GM12878 (cell line): ENCODE results near the gene SMAD4.
"Not testable (repeated sequence)": the region's sequence is repeated elsewhere in the genome, so short reads cannot be mapped to it uniquely, and the experiment has no call there.

ENCODE experiments used
- CBX3 ChIP-seq: fragments of 200-600 bp; sonication (generic); IDR thresholded peaks from 2 replicates; pipeline ENCODE4 v1.6.1; 2016; ENCODE audit warnings: low read depth, borderline replicate concordance
- ETV6 ChIP-seq, 2 experiments: fragments of 450-650 bp in 1 of 2; IDR thresholded peaks in 1 of 2; conservative IDR thresholded peaks in 1 of 2; 2 replicates each; pipeline ENCODE4 v1.6.1; 2014; ENCODE audit warnings: antibody characterized with exemption in 1 of 2, borderline replicate concordance in 1 of 2, low read depth in 1 of 2, mild to moderate bottlenecking in 1 of 2, moderate library complexity in 1 of 2
- EZH2 ChIP-seq: IDR thresholded peaks from 2 replicates; pipeline ENCODE4 v1.6.1; 2012; ENCODE audit warnings: low read depth, mild to moderate bottlenecking, control low read depth, inconsistent platforms, low read length, borderline replicate concordance; ENCODE audit not compliant: control insufficient read depth
- GABPA ChIP-seq: IDR thresholded peaks from 2 replicates; pipeline ENCODE4 v1.6.1; 2014; ENCODE audit warnings: antibody characterized with exemption, low read depth, mild to moderate bottlenecking, inconsistent platforms
- NR2C2 ChIP-seq: IDR thresholded peaks from 2 replicates; pipeline ENCODE4 v1.6.1; 2011; ENCODE audit warnings: borderline replicate concordance, low read depth; ENCODE audit not compliant: control insufficient read depth, insufficient read length
- POLR2A ChIP-seq: IDR thresholded peaks from 2 replicates; pipeline ENCODE4 v1.6.1; 2011; ENCODE audit warnings: low read depth, mild to moderate bottlenecking, low read length
- RAD21 ChIP-seq: IDR thresholded peaks from 2 replicates; pipeline ENCODE4 v1.6.1; 2011; ENCODE audit warnings: mild to moderate bottlenecking, low read depth, low read length, moderate library complexity; ENCODE audit not compliant: insufficient read depth
- SMC3 ChIP-seq: IDR thresholded peaks from 2 replicates; pipeline ENCODE4 v1.6.1; 2011; ENCODE audit warnings: low read length, improper control_type of control experiment, borderline replicate concordance
- ZNF274 ChIP-seq: IDR thresholded peaks from one replicate; pipeline ENCODE4 v1.8.0; 2011; ENCODE audit not compliant: insufficient read length, insufficient read depth
- TF ChIP-seq, protein P1 (sequence below), 3 experiments: IDR thresholded peaks in 2 of 3; conservative IDR thresholded peaks in 1 of 3; 2 replicates each; pipeline ENCODE4 v1.5.1; 2011; ENCODE audit warnings: low read depth in 3 of 3, low read length in 3 of 3, mild to moderate bottlenecking in 3 of 3, control low read depth in 2 of 3, moderate library complexity in 2 of 3, inconsistent platforms in 1 of 3, mixed read lengths in 1 of 3; ENCODE audit not compliant: control insufficient read depth in 2 of 3, insufficient read depth in 1 of 3; ENCODE audit errors: extremely low read depth in 1 of 3
- TF ChIP-seq, protein P2 (sequence below): IDR thresholded peaks from 2 replicates; pipeline ENCODE4 v1.6.1; 2012; ENCODE audit warnings: mild to moderate bottlenecking, low read depth, low read length
- TF ChIP-seq, protein P3 (sequence below): IDR thresholded peaks from 2 replicates; pipeline ENCODE4 v1.6.1; 2011; ENCODE audit warnings: low read depth, mild to moderate bottlenecking, low read length, moderate library complexity, borderline replicate concordance; ENCODE audit errors: extremely low read depth

GRCh38 chr18:51116996-51117395, 87.0 kb downstream of the SMAD4 start:
- TF ChIP-seq, protein P1, sequence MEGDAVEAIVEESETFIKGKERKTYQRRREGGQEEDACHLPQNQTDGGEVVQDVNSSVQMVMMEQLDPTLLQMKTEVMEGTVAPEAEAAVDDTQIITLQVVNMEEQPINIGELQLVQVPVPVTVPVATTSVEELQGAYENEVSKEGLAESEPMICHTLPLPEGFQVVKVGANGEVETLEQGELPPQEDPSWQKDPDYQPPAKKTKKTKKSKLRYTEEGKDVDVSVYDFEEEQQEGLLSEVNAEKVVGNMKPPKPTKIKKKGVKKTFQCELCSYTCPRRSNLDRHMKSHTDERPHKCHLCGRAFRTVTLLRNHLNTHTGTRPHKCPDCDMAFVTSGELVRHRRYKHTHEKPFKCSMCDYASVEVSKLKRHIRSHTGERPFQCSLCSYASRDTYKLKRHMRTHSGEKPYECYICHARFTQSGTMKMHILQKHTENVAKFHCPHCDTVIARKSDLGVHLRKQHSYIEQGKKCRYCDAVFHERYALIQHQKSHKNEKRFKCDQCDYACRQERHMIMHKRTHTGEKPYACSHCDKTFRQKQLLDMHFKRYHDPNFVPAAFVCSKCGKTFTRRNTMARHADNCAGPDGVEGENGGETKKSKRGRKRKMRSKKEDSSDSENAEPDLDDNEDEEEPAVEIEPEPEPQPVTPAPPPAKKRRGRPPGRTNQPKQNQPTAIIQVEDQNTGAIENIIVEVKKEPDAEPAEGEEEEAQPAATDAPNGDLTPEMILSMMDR (IDR thresholded peaks at IDR 0.05 in 2 of 3, conservative IDR thresholded peaks at IDR 0.05 in 1 of 3; ENCODE audit: control insufficient read depth in 2 of 3, extremely low read depth in 1 of 3, insufficient read depth in 1 of 3, low read depth in 3 of 3, low read length in 3 of 3), result not testable (repeated sequence)
- not testable (repeated sequence) for TF ChIP-seq SMC3; RAD21; ZNF274; EZH2; GABPA; CBX3; POLR2A; ETV6 (conservative IDR thresholded peaks at IDR 0.05 in 1 of 2, IDR thresholded peaks at IDR 0.05 in 1 of 2; ENCODE audit: borderline replicate concordance in 1 of 2, low read depth in 1 of 2); NR2C2
- TF ChIP-seq, protein P2, sequence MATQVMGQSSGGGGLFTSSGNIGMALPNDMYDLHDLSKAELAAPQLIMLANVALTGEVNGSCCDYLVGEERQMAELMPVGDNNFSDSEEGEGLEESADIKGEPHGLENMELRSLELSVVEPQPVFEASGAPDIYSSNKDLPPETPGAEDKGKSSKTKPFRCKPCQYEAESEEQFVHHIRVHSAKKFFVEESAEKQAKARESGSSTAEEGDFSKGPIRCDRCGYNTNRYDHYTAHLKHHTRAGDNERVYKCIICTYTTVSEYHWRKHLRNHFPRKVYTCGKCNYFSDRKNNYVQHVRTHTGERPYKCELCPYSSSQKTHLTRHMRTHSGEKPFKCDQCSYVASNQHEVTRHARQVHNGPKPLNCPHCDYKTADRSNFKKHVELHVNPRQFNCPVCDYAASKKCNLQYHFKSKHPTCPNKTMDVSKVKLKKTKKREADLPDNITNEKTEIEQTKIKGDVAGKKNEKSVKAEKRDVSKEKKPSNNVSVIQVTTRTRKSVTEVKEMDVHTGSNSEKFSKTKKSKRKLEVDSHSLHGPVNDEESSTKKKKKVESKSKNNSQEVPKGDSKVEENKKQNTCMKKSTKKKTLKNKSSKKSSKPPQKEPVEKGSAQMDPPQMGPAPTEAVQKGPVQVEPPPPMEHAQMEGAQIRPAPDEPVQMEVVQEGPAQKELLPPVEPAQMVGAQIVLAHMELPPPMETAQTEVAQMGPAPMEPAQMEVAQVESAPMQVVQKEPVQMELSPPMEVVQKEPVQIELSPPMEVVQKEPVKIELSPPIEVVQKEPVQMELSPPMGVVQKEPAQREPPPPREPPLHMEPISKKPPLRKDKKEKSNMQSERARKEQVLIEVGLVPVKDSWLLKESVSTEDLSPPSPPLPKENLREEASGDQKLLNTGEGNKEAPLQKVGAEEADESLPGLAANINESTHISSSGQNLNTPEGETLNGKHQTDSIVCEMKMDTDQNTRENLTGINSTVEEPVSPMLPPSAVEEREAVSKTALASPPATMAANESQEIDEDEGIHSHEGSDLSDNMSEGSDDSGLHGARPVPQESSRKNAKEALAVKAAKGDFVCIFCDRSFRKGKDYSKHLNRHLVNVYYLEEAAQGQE, result not testable (repeated sequence)
- TF ChIP-seq, protein P3, sequence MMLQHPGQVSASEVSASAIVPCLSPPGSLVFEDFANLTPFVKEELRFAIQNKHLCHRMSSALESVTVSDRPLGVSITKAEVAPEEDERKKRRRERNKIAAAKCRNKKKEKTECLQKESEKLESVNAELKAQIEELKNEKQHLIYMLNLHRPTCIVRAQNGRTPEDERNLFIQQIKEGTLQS, result not testable (repeated sequence)
